ENCODE measurements around the gene GALNTL6.

GALNTL6 gene

GRCh38 chr4:172662113-172662512 is 848.9 kb downstream of the GALNTL6 start:
- no peak overlapping the region for H3K27ac Mint-ChIP-seq
- H3K36me3 Mint-ChIP-seq = no peaks in the 10 kb centered on the region
- no peak overlapping the region for H3K4me3 Mint-ChIP-seq
- H3K9me3 Mint-ChIP-seq = no peaks in the 10 kb centered on the region
- H3K4me1 Mint-ChIP-seq = no peaks in the 10 kb centered on the region
- no peaks in the 10 kb centered on the region for H3K27me3 Mint-ChIP-seq

DNA sequence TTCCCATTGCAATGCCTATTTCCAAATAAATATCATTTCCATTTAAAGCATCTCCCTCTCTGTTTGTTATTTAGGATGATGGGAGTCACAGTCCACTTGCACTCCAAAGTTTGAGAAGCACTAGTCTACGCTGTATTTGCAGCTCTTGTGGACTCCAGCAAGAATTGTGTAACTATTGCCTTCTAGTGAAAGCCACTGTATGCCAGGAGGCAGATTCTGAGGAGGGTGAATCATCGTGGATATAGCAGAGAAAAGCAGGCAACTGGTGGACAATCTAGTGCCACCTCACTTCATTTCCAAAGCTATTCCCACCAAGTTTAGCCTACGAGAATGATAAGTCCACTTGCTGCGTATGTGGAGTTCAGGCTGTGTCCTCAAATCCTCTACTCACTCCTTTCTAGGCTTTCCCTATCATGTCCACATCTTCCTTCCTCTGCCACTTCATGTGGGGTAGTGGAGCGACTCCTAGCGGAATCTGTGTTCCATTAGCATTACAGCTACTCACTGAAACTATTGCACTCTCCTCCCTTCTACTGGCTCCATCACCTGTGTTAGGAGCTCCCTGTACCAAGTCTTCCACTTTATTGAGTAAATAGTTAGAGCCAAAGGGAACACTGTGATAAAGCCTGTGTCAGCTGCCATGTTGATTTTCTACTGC is 853.6 kb downstream of the GALNTL6 start:
- Mint-ChIP-seq H3K27me3 (no peaks in the 10 kb centered on the region), H3K4me3 (no peak overlapping the region), H3K27ac (no peak overlapping the region), H3K9me3 (no peaks in the 10 kb centered on the region), H3K36me3 (no peaks in the 10 kb centered on the region), H3K4me1 (no peaks in the 10 kb centered on the region)

GRCh38 chr4:172674811-172675210 is 861.6 kb downstream of the GALNTL6 start:
- Mint-ChIP-seq H3K36me3 (no peaks in the 10 kb centered on the region), H3K27me3 (no peaks in the 10 kb centered on the region), H3K9me3 (peaks cover 24% of the 10 kb centered on the region), H3K4me3 (no peak overlapping the region), H3K27ac (no peak overlapping the region), H3K4me1 (no peaks in the 10 kb centered on the region)

DNA sequence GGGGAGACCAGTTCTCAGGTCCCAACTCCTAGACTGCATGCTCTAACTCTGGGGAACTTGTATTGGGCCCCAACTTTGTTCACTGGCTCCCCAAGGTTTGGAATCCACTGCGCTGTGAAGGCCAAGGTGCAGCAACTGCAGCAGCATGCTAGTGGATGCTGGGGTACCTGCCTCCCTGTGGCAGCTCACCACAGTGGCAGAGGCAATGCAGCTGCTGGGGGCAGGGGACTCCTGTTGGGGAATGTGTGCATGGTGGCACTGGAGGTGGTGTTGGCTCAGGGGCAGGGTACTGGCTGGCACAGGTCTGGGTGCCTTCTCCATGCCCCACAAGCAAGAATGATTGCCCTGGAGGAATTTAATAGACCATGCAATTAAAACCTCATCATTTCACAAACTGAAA is 862.0 kb downstream of the GALNTL6 start:
- Mint-ChIP-seq H3K9me3 (peaks cover 24% of the 10 kb centered on the region), H3K27me3 (no peaks in the 10 kb centered on the region), H3K36me3 (no peaks in the 10 kb centered on the region), H3K4me3 (no peak overlapping the region), H3K4me1 (no peaks in the 10 kb centered on the region), H3K27ac (no peak overlapping the region)

DNA sequence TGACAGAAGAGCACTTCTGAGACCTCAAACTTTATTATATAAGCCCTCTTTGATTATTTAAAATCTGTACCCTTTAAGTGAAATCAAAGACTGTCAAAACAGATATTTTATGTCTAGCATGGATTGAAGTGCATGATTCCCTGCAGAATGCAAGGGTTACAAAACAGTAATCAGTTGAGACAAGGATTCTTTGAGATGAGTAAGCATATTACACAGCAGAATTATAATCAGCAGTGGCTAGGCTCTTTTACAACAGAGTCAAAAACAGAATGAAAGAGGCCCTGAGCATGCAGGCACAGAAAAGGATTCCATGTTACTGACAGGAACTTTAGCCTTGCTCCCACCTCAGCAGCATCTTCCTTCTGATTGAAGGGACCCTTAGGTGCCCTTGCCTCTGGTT is 867.5 kb downstream of the GALNTL6 start:
- Mint-ChIP-seq H3K27ac (no peak overlapping the region), H3K4me1 (no peaks in the 10 kb centered on the region), H3K27me3 (no peaks in the 10 kb centered on the region), H3K4me3 (no peak overlapping the region), H3K9me3 (peaks cover 6% of the 10 kb centered on the region), H3K36me3 (no peaks in the 10 kb centered on the region)

DNA sequence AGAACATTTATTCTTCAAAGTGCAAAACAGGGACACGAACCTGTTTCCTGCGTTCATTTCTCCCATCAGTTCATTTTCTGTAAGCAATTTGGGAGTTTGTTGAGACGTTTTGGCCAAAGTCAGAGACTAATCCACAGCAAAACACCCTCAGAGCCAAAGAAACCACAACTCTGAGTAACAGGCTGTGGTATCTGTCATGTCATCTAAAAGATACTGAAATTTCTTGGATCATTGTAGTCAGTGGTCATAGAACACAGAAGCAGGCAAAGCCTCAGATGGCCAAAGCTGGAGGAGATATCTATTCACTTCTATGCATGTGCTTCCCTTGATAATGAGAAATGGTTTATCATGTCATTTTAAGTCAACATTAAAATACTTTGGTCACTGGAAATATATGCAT is 869.8 kb downstream of the GALNTL6 start:
- Mint-ChIP-seq H3K27ac (no peak overlapping the region), H3K36me3 (no peaks in the 10 kb centered on the region), H3K4me1 (no peaks in the 10 kb centered on the region), H3K9me3 (no peaks in the 10 kb centered on the region), H3K27me3 (no peaks in the 10 kb centered on the region), H3K4me3 (no peak overlapping the region)

- Mint-ChIP-seq H3K27me3 (no peaks in the 10 kb centered on the region), H3K4me1 (no peaks in the 10 kb centered on the region), H3K27ac (no peak overlapping the region), H3K36me3 (no peaks in the 10 kb centered on the region), H3K4me3 (no peak overlapping the region), H3K9me3 (peaks cover 5% of the 10 kb centered on the region)
These were observed 872.8 kb downstream of the GALNTL6 start for GRCh38 chr4:172686021-172686420.

DNA sequence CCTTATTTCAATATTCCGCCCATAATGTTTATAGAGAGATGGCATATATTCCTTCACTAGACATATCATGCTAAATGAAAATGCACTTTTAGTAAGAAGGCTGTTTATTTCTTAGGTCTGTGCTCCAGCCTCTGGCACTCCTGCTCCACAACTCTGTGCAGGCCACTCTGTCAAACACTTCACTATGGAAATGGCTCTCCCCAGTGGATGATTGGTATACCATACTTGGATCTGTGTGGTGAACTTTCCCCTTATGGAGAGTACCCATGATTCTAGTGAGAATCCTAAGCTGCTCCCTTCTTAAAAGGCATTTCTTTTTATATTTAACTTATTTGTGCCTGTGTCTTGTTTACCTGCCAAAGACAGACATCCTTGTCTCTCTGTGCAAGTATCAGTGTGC is 875.3 kb downstream of the GALNTL6 start:
- no peaks in the 10 kb centered on the region for H3K4me1 Mint-ChIP-seq
- no peak overlapping the region for H3K4me3 Mint-ChIP-seq
- H3K27me3 Mint-ChIP-seq = no peaks in the 10 kb centered on the region
- H3K36me3 Mint-ChIP-seq = no peaks in the 10 kb centered on the region
- H3K9me3 Mint-ChIP-seq = peaks cover 11% of the 10 kb centered on the region
- H3K27ac Mint-ChIP-seq = no peak overlapping the region

GRCh38 chr4:172691552-172691951 is 878.3 kb downstream of the GALNTL6 start:
- H3K27ac Mint-ChIP-seq = no peak overlapping the region
- H3K4me3 Mint-ChIP-seq = no peak overlapping the region
- peaks cover 11% of the 10 kb centered on the region for H3K9me3 Mint-ChIP-seq
- H3K27me3 Mint-ChIP-seq = no peaks in the 10 kb centered on the region
- H3K36me3 Mint-ChIP-seq = no peaks in the 10 kb centered on the region
- no peaks in the 10 kb centered on the region for H3K4me1 Mint-ChIP-seq

DNA sequence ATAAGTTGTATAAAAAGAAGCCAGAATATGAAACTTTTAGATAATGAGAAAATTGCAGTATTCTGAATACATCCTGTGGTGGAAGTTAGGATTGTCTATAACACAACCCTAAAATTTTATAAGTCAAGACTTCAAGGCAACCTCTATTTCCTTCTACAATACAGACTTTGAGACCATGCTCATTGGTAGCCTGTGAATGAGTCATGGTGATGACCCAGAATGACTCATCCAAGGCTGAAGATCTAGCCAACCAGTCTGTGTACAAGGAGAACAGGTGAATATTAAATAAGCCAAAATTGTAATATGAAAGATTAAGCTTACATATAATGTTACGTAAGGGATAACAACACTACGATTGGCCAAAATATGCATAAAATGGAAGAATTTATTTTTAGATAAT is 879.5 kb downstream of the GALNTL6 start:
- Mint-ChIP-seq H3K36me3 (no peaks in the 10 kb centered on the region), H3K4me3 (no peak overlapping the region), H3K27ac (no peak overlapping the region), H3K4me1 (no peaks in the 10 kb centered on the region), H3K9me3 (peaks cover 11% of the 10 kb centered on the region), H3K27me3 (no peaks in the 10 kb centered on the region)

GRCh38 chr4:172698256-172698655 is 885.1 kb downstream of the GALNTL6 start:
- Mint-ChIP-seq H3K4me3 (no peak overlapping the region), H3K4me1 (no peaks in the 10 kb centered on the region), H3K36me3 (no peaks in the 10 kb centered on the region), H3K27ac (no peak overlapping the region), H3K27me3 (no peaks in the 10 kb centered on the region), H3K9me3 (peaks cover 8% of the 10 kb centered on the region)

GRCh38 chr4:172705565-172705964 is 892.4 kb downstream of the GALNTL6 start:
- Mint-ChIP-seq H3K27me3 (no peaks in the 10 kb centered on the region), H3K27ac (no peak overlapping the region), H3K4me1 (no peaks in the 10 kb centered on the region), H3K9me3 (peaks cover 33% of the 10 kb centered on the region), H3K36me3 (no peaks in the 10 kb centered on the region), H3K4me3 (no peak overlapping the region)

DNA sequence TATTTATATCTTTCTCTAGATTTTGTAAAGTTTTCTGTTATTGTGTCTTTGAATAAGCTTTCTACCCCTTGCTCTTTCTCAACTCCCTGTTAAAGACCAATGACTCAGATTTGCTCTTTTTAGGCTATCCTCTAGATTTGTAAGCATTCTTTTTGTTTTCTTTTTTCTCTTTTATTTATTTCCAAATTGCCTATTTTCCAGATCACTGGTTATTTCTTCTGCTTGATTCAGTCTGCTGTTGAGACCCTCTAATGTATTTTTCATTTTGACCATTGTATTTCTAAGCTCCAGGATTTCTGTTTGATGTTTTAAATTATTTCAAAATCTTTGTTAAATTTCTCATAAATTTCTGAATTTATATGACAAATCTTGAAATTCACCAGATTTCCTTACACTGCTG is 892.8 kb downstream of the GALNTL6 start:
- Mint-ChIP-seq H3K9me3 (peaks cover 35% of the 10 kb centered on the region), H3K27ac (no peak overlapping the region), H3K27me3 (no peaks in the 10 kb centered on the region), H3K4me1 (no peaks in the 10 kb centered on the region), H3K36me3 (no peaks in the 10 kb centered on the region), H3K4me3 (no peak overlapping the region)

DNA sequence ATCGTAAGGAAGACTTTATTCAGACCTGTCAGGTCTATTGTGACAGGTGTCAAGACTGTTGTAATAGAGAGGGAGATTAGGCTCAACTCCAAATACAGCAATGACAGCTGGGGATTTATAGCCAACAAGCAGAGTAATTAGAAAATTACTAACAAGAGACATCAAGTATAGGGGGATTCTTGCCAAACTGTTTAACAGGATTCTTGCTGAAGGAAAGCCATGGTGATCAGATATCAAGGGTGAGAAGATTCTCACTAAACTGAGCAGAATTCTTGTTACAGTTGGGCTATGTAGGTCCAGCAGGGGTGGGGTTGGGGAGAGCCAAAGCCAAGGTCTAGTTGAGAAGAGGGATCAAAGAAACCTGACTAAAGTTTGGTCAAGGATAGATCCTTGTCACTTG is 894.4 kb downstream of the GALNTL6 start:
- Mint-ChIP-seq H3K27me3 (no peaks in the 10 kb centered on the region), H3K36me3 (no peaks in the 10 kb centered on the region), H3K27ac (no peak overlapping the region), H3K4me1 (no peaks in the 10 kb centered on the region), H3K9me3 (peaks cover 42% of the 10 kb centered on the region), H3K4me3 (no peak overlapping the region)

GRCh38 chr4:172708184-172708583 is 895.0 kb downstream of the GALNTL6 start:
- Mint-ChIP-seq H3K27me3 (no peaks in the 10 kb centered on the region), H3K4me3 (no peak overlapping the region), H3K4me1 (no peaks in the 10 kb centered on the region), H3K27ac (no peak overlapping the region), H3K9me3 (peaks cover 40% of the 10 kb centered on the region), H3K36me3 (no peaks in the 10 kb centered on the region)

DNA sequence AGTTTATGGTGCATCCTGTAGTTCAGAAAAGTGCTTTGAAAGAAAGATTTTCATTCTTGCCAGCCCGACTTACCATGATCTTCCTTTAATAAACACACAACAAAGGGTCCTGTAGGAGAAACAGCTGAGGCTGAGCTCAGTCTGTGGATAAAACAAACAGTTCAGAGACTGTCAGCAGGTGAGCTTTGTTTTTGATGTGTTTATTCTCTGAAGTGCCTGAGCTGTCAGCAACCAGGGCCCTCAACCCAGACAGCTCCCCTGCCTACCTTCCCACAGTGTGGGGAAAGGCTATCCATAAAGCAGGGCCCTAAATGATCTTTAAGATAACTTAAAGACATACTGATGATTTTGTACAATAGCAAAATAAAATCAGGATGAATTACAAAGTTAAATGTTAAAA is 896.2 kb downstream of the GALNTL6 start:
- H3K36me3 Mint-ChIP-seq = no peaks in the 10 kb centered on the region
- H3K27ac Mint-ChIP-seq = no peak overlapping the region
- H3K9me3 Mint-ChIP-seq = peaks cover 31% of the 10 kb centered on the region
- H3K4me3 Mint-ChIP-seq = no peak overlapping the region
- no peaks in the 10 kb centered on the region for H3K27me3 Mint-ChIP-seq
- H3K4me1 Mint-ChIP-seq = no peaks in the 10 kb centered on the region

GRCh38 chr4:172716291-172716690 is 903.1 kb downstream of the GALNTL6 start:
- Mint-ChIP-seq H3K27me3 (no peaks in the 10 kb centered on the region), H3K27ac (no peak overlapping the region), H3K9me3 (peaks cover 5% of the 10 kb centered on the region), H3K4me1 (no peaks in the 10 kb centered on the region), H3K36me3 (no peaks in the 10 kb centered on the region), H3K4me3 (no peak overlapping the region)

Data from activated naive CD4-positive, alpha-beta T cell treated with anti-CD3 and anti-CD28 coated beads, Interleukin-2, amount 50 U/mL, for 24 hours (primary cell).